ENCODE measurements around the gene DEAF1.

DNA sequence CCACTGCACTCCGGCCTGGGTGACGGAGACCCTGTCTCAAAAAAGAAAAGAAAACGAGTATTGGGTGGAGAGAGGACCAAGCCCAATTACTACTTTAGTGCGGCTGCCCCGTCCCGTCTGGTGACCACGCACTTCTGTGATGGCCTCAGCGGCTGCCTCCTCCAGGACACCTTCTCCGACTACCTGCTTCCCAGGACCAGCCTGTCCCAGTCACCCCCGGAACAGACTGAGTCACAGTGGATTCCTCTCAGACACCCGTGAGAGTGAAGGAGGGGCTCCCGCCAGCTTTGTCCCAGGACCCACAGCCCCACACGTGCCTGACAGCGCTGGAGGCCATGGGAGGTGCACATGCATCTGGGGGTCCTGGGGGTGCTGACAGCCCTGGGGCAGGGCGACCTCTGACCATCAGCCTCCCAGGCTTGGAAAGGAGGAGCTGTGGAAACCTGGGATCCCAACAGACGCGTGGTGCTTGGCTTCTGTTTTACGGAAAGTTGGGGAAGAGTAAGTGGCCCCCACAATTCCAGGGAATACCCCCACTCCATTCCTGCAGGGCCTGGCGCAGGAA lies 53.1 kb downstream of the DEAF1 start:
- TF ChIP-seq, protein P1, sequence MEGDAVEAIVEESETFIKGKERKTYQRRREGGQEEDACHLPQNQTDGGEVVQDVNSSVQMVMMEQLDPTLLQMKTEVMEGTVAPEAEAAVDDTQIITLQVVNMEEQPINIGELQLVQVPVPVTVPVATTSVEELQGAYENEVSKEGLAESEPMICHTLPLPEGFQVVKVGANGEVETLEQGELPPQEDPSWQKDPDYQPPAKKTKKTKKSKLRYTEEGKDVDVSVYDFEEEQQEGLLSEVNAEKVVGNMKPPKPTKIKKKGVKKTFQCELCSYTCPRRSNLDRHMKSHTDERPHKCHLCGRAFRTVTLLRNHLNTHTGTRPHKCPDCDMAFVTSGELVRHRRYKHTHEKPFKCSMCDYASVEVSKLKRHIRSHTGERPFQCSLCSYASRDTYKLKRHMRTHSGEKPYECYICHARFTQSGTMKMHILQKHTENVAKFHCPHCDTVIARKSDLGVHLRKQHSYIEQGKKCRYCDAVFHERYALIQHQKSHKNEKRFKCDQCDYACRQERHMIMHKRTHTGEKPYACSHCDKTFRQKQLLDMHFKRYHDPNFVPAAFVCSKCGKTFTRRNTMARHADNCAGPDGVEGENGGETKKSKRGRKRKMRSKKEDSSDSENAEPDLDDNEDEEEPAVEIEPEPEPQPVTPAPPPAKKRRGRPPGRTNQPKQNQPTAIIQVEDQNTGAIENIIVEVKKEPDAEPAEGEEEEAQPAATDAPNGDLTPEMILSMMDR (IDR thresholded peaks at IDR 0.05 in 2 of 3, conservative IDR thresholded peaks at IDR 0.05 in 1 of 3; ENCODE audit: control insufficient read depth in 2 of 3, extremely low read depth in 1 of 3, insufficient read depth in 1 of 3, low read depth in 3 of 3, low read length in 3 of 3), result no peak
- TF ChIP-seq CREM (IDR thresholded peaks at IDR 0.05; ENCODE audit: low read depth), result no peak
- no peak for TF ChIP-seq SRF (IDR thresholded peaks at IDR 0.05; ENCODE audit: low read depth in 2 of 2, low read length in 2 of 2)
- TF ChIP-seq BHLHE40 (IDR thresholded peaks at IDR 0.05; ENCODE audit: borderline replicate concordance in 1 of 2, low read depth in 2 of 2, low read length in 1 of 2), result no peak
- TF ChIP-seq, protein P2, sequence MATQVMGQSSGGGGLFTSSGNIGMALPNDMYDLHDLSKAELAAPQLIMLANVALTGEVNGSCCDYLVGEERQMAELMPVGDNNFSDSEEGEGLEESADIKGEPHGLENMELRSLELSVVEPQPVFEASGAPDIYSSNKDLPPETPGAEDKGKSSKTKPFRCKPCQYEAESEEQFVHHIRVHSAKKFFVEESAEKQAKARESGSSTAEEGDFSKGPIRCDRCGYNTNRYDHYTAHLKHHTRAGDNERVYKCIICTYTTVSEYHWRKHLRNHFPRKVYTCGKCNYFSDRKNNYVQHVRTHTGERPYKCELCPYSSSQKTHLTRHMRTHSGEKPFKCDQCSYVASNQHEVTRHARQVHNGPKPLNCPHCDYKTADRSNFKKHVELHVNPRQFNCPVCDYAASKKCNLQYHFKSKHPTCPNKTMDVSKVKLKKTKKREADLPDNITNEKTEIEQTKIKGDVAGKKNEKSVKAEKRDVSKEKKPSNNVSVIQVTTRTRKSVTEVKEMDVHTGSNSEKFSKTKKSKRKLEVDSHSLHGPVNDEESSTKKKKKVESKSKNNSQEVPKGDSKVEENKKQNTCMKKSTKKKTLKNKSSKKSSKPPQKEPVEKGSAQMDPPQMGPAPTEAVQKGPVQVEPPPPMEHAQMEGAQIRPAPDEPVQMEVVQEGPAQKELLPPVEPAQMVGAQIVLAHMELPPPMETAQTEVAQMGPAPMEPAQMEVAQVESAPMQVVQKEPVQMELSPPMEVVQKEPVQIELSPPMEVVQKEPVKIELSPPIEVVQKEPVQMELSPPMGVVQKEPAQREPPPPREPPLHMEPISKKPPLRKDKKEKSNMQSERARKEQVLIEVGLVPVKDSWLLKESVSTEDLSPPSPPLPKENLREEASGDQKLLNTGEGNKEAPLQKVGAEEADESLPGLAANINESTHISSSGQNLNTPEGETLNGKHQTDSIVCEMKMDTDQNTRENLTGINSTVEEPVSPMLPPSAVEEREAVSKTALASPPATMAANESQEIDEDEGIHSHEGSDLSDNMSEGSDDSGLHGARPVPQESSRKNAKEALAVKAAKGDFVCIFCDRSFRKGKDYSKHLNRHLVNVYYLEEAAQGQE (IDR thresholded peaks at IDR 0.05; ENCODE audit: low read depth, low read length), result no peak
- no peak for TF ChIP-seq MEF2A (IDR thresholded peaks at IDR 0.05; ENCODE audit: insufficient read depth, low read depth, low read length)
- TF ChIP-seq MTA3 (IDR thresholded peaks at IDR 0.05; ENCODE audit: borderline replicate concordance, low read length), result no peak

Data from GM12878 (cell line).